Transverse colon (tissue), 4 donors: ENCODE measurements around the gene UBE2F.

Experiments
- CTCF ChIP-seq, 5 experiments: fragments of 200-600 bp in 3 of 5; fragments of 450-650 bp in 2 of 5; sonication (generic) in 3 of 5; IDR thresholded peaks; 1 replicate in 2 of 5; 2 replicates in 3 of 5; pipeline ENCODE4 v1.5.1; 2016 to 2017; ENCODE audit warnings: antibody characterized with exemption in 5 of 5, inconsistent platforms in 3 of 5, mild to moderate bottlenecking in 2 of 5, moderate library complexity in 1 of 5
- EP300 ChIP-seq: sonication (generic); formaldehyde crosslinking; IDR thresholded peaks from one replicate; pipeline ENCODE4 v1.6.1; 2017; ENCODE audit warnings: antibody characterized with exemption, low read depth
- POLR2A ChIP-seq: fragments of 450-650 bp; IDR thresholded peaks from one replicate; pipeline ENCODE4 v1.6.1; 2016; ENCODE audit warnings: antibody characterized with exemption, mild to moderate bottlenecking, moderate library complexity
- POLR2AphosphoS5 ChIP-seq, 3 donors: sonication (generic); formaldehyde crosslinking; IDR thresholded peaks; one replicate each; pipeline ENCODE4 v1.6.1; 2016; ENCODE audit warnings: antibody characterized with exemption in 3 of 3

- no peak for TF ChIP-seq POLR2AphosphoS5 (IDR thresholded peaks at IDR 0.05)
- no peak for TF ChIP-seq POLR2A
- TF ChIP-seq EP300, result no peak
- TF ChIP-seq CTCF (IDR thresholded peaks at IDR 0.05), result no peak
These were observed 42.7 kb downstream of the UBE2F start for GRCh38 chr2:238009563-238009962.
